Middle frontal gyrus (tissue), 1 donor: ENCODE measurements around the gene VPS29.
"Not testable (repeated sequence)": the region's sequence is repeated elsewhere in the genome, so short reads cannot be mapped to it uniquely, and the experiment has no call there.

Experiments
- DNase-seq: peaks from one replicate; pipeline ENCODE4 v3.0.0-alpha.2; 2015; ENCODE audit warnings: low spot score; ENCODE audit errors: extremely low spot score

VPS29 gene

GRCh38 chr12:110501752-110502738, at the start of gene VPS29, which contains the start of gene RAD9B:
TSS of gene VPS29 (minus strand) at chr12:110502111. CDS start at chr12:110502051, 60 bp downstream.
TSS of gene RAD9B (plus strand) at chr12:110502331. CDS start at chr12:110502338, 7 bp downstream.
- peak; percentile 95 for DNase-seq

DNA sequence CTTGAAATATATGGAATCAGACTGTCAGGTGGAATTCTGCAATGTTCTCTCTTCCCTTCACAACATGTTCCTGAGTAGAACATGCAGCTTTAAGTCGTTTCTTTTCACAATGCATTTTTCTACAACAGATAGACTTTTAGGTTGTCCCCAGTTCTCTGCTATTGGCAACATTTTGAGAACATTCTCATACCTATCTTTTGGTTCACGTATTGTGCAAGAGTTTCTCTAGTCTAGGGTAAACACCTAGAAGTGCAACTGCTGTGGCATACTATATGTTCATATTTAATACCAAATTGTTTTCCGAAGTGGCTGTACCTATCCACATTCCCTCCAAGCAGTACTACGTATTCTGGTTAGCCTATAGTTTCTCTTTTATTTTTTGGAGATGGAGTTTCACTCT, 49.1 kb upstream of the VPS29 start:
- DNase-seq = no peak

DNA sequence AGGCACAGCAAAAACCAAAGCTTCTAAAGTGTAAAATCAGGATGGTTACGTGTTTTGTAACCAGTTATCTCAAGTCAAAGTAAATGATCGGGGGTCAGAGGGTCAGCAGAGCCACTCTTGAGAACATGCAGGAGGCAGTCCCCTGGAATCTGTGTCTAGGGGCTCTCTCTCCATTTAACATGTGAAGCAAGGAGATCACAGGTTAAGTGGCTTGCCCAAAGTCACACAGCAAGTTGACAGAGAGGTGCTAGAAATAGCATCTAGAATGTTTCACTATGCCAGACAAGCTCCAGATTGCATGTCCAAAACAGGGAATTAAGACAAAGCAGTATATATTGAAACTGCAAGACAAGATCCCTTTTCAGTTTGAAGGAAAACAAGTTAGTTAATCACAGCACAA, 47.8 kb upstream of the VPS29 start:
- DNase-seq = no peak

DNA sequence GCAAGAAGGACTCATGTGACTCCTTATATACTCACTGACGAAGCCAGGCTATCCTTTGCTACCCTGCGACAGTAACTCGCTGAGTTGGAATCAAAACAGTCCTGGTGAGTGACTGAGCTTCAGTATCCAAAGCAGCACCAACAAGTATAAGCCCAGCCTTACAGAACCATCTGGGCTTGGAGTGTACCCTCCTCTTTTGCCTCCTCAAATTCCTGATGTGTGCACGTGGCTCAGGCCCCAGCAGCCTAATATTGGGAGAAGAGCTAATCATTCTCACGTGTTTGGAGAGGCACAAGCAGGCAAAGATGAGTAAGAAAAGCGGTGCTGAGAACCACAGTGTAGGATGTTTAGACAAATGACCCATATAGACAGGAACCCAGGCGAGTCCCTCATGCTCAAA, 46.8 kb upstream of the VPS29 start:
- no peak for DNase-seq

DNA sequence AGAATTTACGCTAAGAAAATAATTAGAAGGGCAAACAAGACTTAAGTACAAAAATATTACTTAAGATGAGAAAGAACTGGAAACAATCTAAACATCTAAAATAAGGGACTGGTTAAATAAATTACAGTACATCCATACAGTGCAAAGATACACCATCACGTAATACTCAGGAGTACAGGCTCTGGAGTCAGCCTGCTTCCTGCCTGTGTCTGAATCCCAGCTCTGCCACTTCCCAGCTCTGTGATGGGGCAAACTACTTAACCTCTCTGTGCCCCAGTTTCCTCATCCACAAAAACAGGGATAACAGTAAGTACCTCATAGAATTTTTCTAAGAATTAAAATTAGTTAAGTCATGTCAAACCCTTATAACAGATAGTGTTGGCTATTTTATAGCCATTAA, 45.2 kb upstream of the VPS29 start:
- DNase-seq = no peak

GRCh38 chr12:110546339-110546738, 44.4 kb upstream of the VPS29 start:
- DNase-seq = no peak

DNA sequence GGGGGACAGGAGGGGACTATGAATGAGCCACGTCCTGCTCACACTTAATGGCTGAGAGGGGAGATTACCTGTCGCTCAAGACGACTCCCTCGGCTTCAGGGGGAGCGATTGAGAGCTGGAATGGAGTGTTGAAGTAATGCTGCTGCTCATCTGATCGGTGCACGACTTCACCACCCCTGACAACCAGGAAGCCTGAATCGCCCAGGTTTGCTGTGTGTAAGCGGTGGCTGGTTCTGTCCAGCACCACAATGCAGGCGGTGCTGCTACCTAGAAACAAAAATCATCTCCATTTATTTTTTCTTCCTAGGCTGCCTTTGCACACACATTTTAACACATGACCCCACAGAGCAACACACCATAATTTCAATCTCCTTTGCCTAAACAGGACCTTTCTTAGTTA, 43.9 kb upstream of the VPS29 start:
- DNase-seq = no peak

- not testable (repeated sequence) for DNase-seq
Measured at GRCh38 chr12:110545259-110545658, 43.3 kb upstream of the VPS29 start.

DNA sequence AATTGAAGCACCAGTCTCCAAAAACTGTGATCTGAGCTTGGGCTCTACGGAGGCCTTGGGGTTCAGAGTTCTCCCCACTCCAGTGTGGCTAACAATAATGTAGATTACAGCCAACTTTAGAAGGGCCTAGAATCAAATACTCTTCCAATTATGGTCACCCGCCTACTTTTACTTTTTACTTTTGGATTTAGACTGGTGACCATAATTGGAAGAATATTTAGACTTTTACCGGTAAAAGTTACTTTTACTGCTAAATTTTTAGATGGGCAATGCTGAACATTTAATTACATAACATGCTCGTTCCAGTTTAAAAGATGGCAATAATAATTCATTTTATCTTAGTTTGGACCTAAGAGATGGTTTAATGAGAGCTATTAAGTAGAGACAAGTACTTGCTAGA, 42.1 kb upstream of the VPS29 start:
- no peak for DNase-seq

DNA sequence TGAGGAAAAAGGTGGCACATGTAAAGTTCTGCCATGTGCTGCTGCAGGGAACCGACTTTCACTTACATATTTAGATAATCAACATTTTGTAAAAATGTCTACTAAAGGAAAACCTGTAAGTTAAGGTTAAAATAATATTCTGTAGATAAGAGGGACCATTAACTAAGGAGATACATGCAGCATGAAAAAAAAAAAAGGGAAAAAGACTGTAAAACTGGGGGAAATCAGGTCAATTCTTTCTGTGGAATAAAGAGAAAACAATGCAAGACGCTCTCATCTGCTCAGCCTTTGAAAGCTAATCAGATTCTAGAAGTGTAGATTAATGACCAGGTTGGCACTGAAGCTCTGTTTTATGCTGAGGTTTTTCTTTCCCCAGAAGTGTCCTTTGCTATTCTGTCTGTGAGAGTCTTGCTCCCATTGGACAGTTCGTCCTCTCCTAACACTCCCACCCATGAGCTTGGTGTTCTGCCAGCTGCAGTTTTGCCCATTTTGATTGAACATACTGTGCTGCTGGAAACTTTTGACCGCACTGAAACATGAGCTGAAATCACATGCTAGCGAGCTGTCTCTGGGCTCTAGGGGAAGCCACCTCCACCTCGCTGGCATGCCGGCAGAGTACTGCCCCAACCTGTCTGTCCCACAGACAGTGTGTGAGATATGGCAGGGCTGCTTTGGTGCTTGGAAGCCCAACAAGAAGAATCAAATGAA, 41.5 kb upstream of the VPS29 start:
- no peak for DNase-seq

- no peak for DNase-seq
Measured at GRCh38 chr12:110540048-110540447, 38.1 kb upstream of the VPS29 start.

- DNase-seq = no peak
Measured at GRCh38 chr12:110538869-110539622, 37.1 kb upstream of the VPS29 start.

GRCh38 chr12:110537605-110538409, 35.9 kb upstream of the VPS29 start:
- DNase-seq = no peak

- no peak for DNase-seq
Measured at GRCh38 chr12:110536834-110537604, 35.1 kb upstream of the VPS29 start.

- no peak for DNase-seq
Measured at GRCh38 chr12:110534811-110535210, 32.9 kb upstream of the VPS29 start.

DNA sequence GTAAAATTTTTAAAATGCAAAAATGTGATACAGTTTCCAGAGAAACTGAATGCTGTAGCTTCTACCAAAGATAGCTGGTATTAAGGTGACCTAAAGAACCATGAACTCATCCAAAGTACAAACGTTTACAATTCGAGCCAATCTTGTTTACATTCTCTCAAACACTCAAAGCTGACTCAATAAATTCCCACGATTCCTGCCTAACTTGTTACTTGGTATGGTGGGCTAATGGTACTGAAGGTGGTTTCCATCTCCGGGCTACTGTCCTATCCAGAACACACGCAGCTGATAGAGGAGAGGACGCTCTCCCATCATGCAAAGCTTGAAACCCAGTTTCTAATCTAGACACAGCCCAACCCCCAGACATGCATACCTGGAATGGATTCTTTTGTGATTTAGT, 31.7 kb upstream of the VPS29 start:
- DNase-seq = no peak

DNA sequence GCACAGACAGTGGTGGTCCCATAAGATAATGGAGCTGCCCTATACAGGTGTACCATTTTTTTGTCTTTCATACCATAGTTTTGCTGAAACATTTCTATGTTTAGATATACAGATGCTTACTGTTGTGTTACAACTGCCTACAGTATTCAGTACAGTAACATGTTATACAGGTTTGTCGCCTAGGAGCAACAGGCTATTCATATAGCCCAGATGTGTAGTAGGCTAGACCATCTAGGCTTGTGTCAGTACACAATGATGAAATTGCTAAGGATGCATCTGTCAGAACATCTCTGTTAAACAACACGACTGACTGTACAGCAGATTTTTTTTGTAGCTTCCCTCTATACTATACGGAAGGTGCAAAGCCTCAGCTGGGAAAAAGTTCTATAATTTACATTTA, 30.7 kb upstream of the VPS29 start:
- DNase-seq = no peak

DNA sequence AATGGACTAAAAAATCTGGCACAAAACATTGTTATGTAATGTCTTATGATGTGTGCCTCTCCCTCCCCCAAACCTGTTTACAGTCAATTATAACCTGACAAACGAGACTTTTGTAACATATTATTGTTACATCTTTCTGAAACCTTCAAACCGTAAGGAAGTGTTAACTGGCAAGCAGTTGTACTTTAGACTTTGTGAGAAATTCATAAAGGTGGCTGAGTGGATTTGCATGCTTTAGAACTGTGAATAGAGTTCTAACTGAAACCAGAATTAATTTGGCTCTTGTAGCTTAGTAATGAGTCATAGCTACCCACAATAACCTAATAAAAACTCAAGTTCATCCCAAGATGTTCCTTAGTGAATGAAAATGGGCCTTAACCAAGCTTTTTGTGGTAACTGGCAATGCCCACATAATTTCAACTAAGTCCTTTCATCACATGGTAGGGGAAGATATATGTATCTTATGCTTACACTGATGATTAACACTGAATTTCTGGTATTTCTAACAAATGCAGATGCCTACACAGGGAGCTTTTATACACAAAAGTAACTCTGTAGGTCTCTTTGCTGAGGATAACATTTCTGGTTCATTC, 29.9 kb upstream of the VPS29 start:
- DNase-seq = no peak

- no peak for DNase-seq
Measured at GRCh38 chr12:110530511-110530910, 28.6 kb upstream of the VPS29 start.
